NCI-H1694 (cell line): ENCODE measurements around the gene GPR160.

Source experiments
- DNase-seq: peaks from one replicate; lab custom pipeline; 2025; lab: John Stamatoyannopoulos, UW

The GPR160 gene

GRCh38 chr3:170064108-170064507 lies 26.3 kb downstream of the GPR160 start:
- DNase-seq = no peak

DNA sequence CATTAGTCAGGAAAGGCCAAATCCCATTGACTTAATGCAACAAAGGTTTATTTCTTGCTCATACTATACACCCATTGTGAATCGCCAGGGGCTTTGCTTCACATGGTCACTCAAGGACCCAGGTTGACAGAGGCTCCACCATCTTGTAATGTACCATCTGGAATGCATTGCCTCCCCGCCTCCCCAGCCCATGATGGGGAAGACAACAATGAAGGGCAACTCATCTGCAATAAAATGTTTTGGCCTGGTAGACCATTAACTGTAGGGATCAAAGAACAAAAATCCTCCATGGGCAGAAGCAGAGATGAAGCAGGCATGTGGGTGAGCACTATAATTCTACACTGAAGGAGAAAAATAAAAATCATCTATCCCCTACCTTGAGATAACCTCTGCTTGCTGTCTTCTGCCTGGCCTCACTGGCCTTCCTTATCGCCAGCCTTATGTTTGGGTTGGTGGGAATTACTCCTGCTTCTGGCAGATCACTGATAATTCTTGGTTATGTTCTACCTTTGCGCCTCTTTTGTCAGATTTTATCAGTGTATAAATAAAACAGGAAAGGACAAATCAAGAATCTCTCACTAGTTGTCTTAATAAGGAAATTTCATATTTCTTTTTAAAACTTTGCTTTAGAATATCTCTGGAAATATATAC lies 37.8 kb downstream of the GPR160 start:
- DNase-seq = no peak

DNA sequence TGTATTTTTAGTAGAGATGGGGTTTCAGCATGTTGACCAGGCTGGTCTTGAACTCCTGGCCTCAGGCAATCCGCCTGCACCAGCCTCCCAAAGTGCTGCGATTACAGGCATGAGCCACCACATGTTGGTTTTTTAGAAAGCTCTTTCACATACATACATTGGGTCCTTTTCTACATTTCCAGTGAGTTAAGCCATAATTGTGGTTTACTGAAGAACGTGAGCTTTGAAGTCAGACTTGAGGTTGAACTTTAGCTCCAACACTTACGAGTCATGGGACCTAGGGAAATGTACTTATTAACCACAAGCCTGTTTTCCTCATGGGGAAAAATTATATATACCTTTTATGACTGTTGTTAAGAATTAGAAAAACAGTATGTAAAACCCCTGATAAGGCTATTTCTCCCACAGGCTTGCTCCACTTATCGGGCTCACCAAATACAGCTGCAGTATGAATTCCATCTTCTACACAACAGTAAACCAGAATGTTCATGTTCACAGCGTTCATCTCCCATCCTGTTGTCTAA lies 39.0 kb downstream of the GPR160 start:
- no peak for DNase-seq

GRCh38 chr3:170077361-170077760 lies 39.6 kb downstream of the GPR160 start:
- DNase-seq = no peak

GRCh38 chr3:170078620-170079281 lies 41.0 kb downstream of the GPR160 start:
- DNase-seq = no peak

- DNase-seq = no peak
Observed at GRCh38 chr3:170079536-170080165, 41.9 kb downstream of the GPR160 start.

- no peak for DNase-seq
Observed at GRCh38 chr3:170080605-170081004, 42.8 kb downstream of the GPR160 start.

GRCh38 chr3:170081079-170081741 lies 43.4 kb downstream of the GPR160 start:
- DNase-seq = no peak

GRCh38 chr3:170083343-170083742 lies 45.5 kb downstream of the GPR160 start:
- no peak for DNase-seq

DNA sequence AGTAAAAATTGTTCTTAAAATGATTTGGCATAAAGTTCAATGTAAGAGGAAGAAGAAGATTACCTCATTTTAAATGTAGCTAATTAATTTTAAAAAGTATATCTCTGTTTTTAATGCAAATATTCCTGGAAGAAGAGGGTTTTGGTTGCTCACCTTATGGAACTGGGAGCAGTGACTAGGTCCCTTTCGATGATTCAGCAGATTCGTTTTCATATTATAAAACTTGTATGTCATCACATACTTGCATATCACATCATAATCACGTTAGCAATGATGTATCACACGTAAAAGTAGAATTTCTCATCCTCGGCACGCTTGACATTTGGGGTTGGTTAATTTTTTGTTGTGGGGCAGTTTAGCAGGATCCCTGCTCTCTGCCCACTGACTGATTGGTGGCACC lies 47.6 kb downstream of the GPR160 start:
- DNase-seq = no peak

GRCh38 chr3:170089862-170090600 lies 52.2 kb downstream of the GPR160 start:
- no peak for DNase-seq

DNA sequence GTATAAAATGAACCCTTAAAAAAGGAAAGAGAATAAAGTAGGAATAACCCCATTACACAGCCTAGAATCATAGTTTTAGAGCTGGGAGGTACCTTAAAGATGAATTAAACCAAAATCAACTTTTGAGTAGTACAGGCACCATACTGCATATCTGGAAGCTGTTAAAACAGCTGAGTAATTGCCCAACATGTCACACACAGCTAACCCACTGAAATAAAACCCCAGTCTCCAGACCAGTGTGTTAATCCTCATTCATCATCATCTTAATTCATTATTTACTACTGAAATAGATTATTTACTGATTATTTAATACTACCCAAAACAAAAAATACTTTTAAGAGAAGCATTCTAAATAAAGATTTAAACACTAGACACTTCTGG lies 52.8 kb downstream of the GPR160 start:
- no peak for DNase-seq

- no peak for DNase-seq
Observed at GRCh38 chr3:170092907-170093306, 55.1 kb downstream of the GPR160 start.

GRCh38 chr3:170095771-170096170 lies 58.0 kb downstream of the GPR160 start:
- no peak for DNase-seq

DNA sequence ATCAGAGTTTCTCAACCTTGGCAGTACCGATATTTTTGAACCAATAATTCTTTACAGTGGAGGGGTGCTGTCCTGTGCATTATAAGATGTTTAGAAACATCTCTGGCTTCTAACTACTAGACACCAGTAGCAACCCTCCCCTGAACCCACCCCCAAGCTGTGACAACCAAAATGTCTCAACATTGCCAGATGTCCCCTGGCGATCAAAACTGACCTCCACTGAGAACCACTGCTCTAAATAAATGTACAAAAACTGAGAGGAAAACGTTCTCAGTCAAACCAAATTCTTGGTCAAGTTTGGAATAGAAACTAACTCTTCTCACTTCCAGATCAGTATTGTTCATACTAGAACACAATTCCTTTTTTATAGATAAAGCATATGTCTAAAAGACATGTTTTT lies 58.5 kb downstream of the GPR160 start:
- DNase-seq = no peak

- no peak for DNase-seq
Observed at GRCh38 chr3:170098753-170099152, 61.0 kb downstream of the GPR160 start.

DNA sequence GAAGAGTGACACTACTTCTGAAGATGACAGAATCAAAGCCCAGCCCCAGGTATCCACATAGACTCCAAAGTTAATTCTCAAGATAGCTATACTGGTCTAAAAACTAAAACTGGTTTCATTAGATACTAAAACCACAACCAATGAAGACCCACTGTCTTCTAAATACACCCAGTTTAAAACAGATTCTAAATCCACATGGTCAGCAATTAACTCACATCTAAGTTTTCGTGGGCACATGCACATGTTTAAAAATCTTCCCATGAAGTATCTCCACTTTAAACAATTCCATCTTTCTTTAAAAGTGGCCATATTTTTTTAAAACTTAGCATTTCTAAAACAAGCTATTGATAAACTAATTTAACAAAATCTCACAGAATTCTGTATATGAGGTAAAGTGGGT lies 63.1 kb downstream of the GPR160 start:
- DNase-seq = no peak

- DNase-seq = no peak
Observed at GRCh38 chr3:170102431-170102830, 64.6 kb downstream of the GPR160 start.

GRCh38 chr3:170107941-170108340 lies 70.1 kb downstream of the GPR160 start:
- DNase-seq = no peak

- DNase-seq = no peak
Observed at GRCh38 chr3:170108955-170109354, 71.2 kb downstream of the GPR160 start.

DNA sequence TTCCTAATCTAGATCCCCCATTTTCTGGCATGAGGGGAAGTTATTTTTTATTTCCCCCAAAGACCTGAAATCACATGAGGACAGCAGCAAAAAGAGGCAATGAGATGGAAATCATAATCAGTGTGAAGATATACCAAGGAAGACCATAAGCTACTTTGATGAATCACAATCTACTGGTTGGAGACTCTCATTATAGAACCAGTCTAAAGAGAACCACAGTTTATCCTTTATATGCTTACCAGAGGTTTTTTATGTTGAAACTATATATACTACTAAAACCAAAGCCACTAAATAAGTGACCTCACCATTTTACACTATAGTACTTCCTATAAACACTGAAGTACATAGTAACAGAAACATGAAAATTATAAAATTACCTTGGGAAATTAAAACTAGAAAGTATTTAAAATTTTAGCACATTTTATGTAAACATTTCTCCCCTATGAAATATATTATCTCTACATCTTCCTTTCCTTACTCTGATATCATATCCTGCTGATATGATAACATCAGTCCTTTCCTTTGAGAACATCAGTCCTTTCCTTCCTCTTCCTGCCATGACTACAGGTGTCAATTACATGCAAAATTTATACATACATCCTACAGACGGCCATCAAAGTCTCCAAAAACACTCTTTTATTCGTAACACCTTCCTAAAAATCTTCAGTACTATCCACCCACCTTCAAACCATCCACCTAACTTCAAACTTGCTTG lies 71.9 kb downstream of the GPR160 start:
- DNase-seq = no peak
